Measurements from ENCODE around the gene PSMC6.
"Not testable (repeated sequence)": the region's sequence is repeated elsewhere in the genome, so short reads cannot be mapped to it uniquely, and the experiment has no call there.

Gene PSMC6

GRCh38 chr14:52723514-52724359, 16.7 kb downstream of the PSMC6 start:
- peaks cover 66 to 96% (median 67%) of the 10 kb centered on the region in 3 donors for H3K36me3 ChIP-seq
- no peaks in the 10 kb centered on the region for H3K27me3 ChIP-seq
- H3K4me1 ChIP-seq, result no peaks in the 10 kb centered on the region
- H3K4me3 ChIP-seq, result no peak overlapping the region
- no peak for TF ChIP-seq CTCF (IDR thresholded peaks at IDR 0.05)
- DNase-seq, result no peak
- intact Hi-C loops (cut with DNase I; ENCODE audit: low total_unique reads), result no loop called here
- H3K9me3 ChIP-seq, result no peaks in the 10 kb centered on the region
- no peak overlapping the region for H3K27ac ChIP-seq

DNA sequence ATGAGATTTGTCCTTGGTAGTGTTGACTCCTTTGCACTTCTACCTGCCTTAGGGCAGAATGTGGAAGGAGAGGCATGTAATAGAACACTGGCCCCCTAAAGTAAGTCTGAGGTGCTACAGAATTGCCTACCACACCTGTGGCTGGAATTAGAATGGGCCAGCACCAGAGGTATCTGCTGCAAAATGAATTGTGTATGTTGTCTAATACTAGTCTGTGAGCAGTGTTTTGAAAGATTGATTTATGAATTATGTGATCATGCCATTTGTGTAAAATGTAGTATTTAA, 17.3 kb downstream of the PSMC6 start:
- H3K4me3 ChIP-seq, result no peak overlapping the region
- H3K27ac ChIP-seq, result no peak overlapping the region
- H3K9me3 ChIP-seq, result no peaks in the 10 kb centered on the region
- TF ChIP-seq CTCF (IDR thresholded peaks at IDR 0.05), result no peak
- no peaks in the 10 kb centered on the region for H3K27me3 ChIP-seq
- peaks cover 61 to 91% (median 62%) of the 10 kb centered on the region in 3 donors for H3K36me3 ChIP-seq
- DNase-seq, result no peak
- H3K4me1 ChIP-seq, result no peaks in the 10 kb centered on the region
- intact Hi-C loops (cut with DNase I; ENCODE audit: low total_unique reads), result no loop called here

- H3K27me3 ChIP-seq; H3K4me3 ChIP-seq; H3K9me3 ChIP-seq; intact Hi-C loops (cut with DNase I; ENCODE audit: low total_unique reads); DNase-seq; H3K27ac ChIP-seq: not testable (repeated sequence)
- peaks cover 0 to 10% (median 4%) of the 10 kb centered on the region in 4 donors for H3K4me1 ChIP-seq
- H3K36me3 ChIP-seq, result peaks cover 34 to 61% (median 34%) of the 10 kb centered on the region in 3 donors
Measured at GRCh38 chr14:52727509-52727908, 20.5 kb downstream of the PSMC6 start.

DNA sequence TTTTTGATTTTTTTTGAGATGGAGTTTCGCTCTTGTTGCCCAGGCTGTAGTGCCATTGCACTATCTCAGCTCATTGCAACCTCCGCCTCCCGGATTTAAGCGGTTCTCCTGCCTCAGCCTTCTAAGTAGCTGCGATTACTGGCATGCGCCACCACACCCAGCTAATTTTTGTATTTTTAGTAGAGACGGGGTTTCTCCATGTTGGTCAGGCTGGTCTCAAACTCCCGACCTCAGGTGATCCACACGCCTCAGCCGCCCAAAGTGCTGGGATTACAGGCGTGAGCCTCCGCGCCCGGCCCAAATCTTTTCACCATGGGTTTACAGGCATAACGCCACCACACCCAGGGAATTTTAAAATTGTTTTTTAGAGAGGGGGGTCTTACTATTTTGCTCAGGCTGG, 22.0 kb downstream of the PSMC6 start:
- H3K27me3 ChIP-seq; H3K9me3 ChIP-seq; intact Hi-C loops (cut with DNase I; ENCODE audit: low total_unique reads); DNase-seq; H3K4me3 ChIP-seq: not testable (repeated sequence)
- peaks cover 20 to 58% (median 27%) of the 10 kb centered on the region in 3 donors for H3K36me3 ChIP-seq
- H3K4me1 ChIP-seq, result peaks cover 0 to 10% (median 4%) of the 10 kb centered on the region in 4 donors
- H3K27ac ChIP-seq, result peak overlapping the region; percentile 89 to 91

DNA sequence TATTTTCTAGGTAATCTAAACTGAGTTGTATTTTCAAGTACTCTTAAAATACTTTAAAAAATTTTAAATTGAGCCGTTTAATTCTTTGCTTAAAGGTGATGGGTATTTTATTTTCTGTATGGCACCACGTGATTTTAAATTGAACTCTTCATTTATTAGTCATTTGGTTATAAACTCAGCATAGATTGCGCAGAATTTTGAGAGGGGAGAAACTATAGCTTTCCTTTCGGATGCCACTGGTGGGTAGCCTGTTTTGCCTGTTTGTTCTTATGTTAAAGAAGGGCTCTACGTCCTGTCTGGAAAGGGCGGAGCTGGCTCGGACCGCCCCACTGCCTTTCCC, 22.6 kb downstream of the PSMC6 start:
- TF ChIP-seq CTCF (IDR thresholded peaks at IDR 0.05), result no peak
- intact Hi-C loops (cut with DNase I; ENCODE audit: low total_unique reads), result no loop called here
- Histone ChIP-seq H3K4me1 (peaks cover 0 to 10% (median 4%) of the 10 kb centered on the region in 4 donors), H3K27ac (peak overlapping the region; percentile 89 to 91), H3K36me3 (peaks cover 17 to 53% (median 24%) of the 10 kb centered on the region in 3 donors), H3K4me3 (peak overlapping the region; percentile 89 to 98), H3K9me3 (no peaks in the 10 kb centered on the region), H3K27me3 (no peaks in the 10 kb centered on the region)
- no peak for DNase-seq

GRCh38 chr14:52729925-52730708, 23.1 kb downstream of the PSMC6 start, which contains the start of gene STYX:
TSS of gene STYX (plus strand) at chr14:52730166. CDS start at chr14:52730475, 309 bp downstream.
- H3K4me3 ChIP-seq, result peak within 1 kb of the TSS; percentile 89 to 98
- H3K4me1 ChIP-seq, result peaks cover 0 to 10% (median 5%) of the 10 kb centered on the region in 4 donors
- peak; percentile 99 for DNase-seq
- peak; percentile 30 to 35 for TF ChIP-seq CTCF (IDR thresholded peaks at IDR 0.05)
- no peaks in the 10 kb centered on the region for H3K9me3 ChIP-seq
- H3K27ac ChIP-seq, result peak within 1 kb of the TSS; percentile 89 to 91
- H3K27me3 ChIP-seq, result no peaks in the 10 kb centered on the region
- peaks cover 12 to 48% (median 18%) of the 10 kb centered on the region in 3 donors for H3K36me3 ChIP-seq
- intact Hi-C loops (cut with DNase I; ENCODE audit: low total_unique reads), result loop anchor here (5.0 kb wide), 1 partner anchor 62 kb away; the partner anchor contains the start of gene GNPNAT1
